Measurements from ENCODE around the gene ADGRL3.

Gene ADGRL3

GRCh38 chr4:61275241-61275640 is 75.1 kb downstream of the ADGRL3 start:
- no peak overlapping the region for H3K4me3 ChIP-seq (ENCODE audit: low read depth, low read length)
- H3K4me1 ChIP-seq (ENCODE audit: control insufficient read depth, insufficient read depth, low read length) = no peaks in the 10 kb centered on the region
- no peak overlapping the region for H3K27ac ChIP-seq (ENCODE audit: extremely low read depth, low read depth, low read length)
- POLR2A ChIA-PET = no interaction called here
- TF ChIP-seq ZNF768 (tag by site-specific recombination; IDR thresholded peaks at IDR 0.05) = no peak
- TF ChIP-seq ZNF776 (tag by site-specific recombination; IDR thresholded peaks at IDR 0.05; ENCODE audit: borderline replicate concordance) = no peak
- no peak for TF ChIP-seq ZNF610 (tag by site-specific recombination; IDR thresholded peaks at IDR 0.05; ENCODE audit: borderline replicate concordance)
- no peak for TF ChIP-seq PATZ1 (tag by site-specific recombination; IDR thresholded peaks at IDR 0.05)
- TF ChIP-seq, protein P1, sequence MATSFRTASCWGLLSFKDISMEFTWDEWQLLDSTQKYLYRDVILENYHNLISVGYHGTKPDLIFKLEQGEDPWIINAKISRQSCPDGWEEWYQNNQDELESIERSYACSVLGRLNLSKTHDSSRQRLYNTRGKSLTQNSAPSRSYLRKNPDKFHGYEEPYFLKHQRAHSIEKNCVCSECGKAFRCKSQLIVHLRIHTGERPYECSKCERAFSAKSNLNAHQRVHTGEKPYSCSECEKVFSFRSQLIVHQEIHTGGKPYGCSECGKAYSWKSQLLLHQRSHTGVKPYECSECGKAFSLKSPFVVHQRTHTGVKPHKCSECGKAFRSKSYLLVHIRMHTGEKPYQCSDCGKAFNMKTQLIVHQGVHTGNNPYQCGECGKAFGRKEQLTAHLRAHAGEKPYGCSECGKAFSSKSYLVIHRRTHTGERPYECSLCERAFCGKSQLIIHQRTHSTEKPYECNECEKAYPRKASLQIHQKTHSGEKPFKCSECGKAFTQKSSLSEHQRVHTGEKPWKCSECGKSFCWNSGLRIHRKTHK (tag by site-specific recombination; IDR thresholded peaks at IDR 0.05) = no peak
- no peak for TF ChIP-seq ZNF280C (tag by site-specific recombination; IDR thresholded peaks at IDR 0.05)
- no peak for TF ChIP-seq TRIM28 (IDR thresholded peaks at IDR 0.05; ENCODE audit: borderline replicate concordance, low read length)
- no peak for TF ChIP-seq ZNF239 (tag by site-specific recombination; IDR thresholded peaks at IDR 0.05)
- TF ChIP-seq, protein P2, sequence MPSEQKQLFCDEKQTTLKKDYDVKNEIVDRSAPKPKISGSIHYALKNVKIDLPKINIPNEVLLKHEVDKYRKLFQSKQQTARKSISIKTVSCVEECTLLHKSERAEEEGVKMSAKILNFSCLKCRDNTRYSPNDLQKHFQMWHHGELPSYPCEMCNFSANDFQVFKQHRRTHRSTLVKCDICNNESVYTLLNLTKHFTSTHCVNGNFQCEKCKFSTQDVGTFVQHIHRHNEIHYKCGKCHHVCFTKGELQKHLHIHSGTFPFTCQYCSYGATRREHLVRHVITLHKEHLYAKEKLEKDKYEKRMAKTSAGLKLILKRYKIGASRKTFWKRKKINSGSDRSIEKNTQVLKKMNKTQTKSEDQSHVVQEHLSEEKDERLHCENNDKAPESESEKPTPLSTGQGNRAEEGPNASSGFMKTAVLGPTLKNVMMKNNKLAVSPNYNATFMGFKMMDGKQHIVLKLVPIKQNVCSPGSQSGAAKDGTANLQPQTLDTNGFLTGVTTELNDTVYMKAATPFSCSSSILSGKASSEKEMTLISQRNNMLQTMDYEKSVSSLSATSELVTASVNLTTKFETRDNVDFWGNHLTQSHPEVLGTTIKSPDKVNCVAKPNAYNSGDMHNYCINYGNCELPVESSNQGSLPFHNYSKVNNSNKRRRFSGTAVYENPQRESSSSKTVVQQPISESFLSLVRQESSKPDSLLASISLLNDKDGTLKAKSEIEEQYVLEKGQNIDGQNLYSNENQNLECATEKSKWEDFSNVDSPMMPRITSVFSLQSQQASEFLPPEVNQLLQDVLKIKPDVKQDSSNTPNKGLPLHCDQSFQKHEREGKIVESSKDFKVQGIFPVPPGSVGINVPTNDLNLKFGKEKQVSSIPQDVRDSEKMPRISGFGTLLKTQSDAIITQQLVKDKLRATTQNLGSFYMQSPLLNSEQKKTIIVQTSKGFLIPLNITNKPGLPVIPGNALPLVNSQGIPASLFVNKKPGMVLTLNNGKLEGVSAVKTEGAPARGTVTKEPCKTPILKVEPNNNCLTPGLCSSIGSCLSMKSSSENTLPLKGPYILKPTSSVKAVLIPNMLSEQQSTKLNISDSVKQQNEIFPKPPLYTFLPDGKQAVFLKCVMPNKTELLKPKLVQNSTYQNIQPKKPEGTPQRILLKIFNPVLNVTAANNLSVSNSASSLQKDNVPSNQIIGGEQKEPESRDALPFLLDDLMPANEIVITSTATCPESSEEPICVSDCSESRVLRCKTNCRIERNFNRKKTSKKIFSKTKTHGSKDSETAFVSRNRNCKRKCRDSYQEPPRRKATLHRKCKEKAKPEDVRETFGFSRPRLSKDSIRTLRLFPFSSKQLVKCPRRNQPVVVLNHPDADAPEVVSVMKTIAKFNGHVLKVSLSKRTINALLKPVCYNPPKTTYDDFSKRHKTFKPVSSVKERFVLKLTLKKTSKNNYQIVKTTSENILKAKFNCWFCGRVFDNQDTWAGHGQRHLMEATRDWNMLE (tag by site-specific recombination; conservative IDR thresholded peaks at IDR 0.05; ENCODE audit: low read depth) = no peak
- no peak for TF ChIP-seq ZNF585B (tag by site-specific recombination; IDR thresholded peaks at IDR 0.05)
- no peak for TF ChIP-seq ZNF433 (tag by site-specific recombination; IDR thresholded peaks at IDR 0.05; ENCODE audit: low read depth)
- no peak for TF ChIP-seq ZNF791 (tag by site-specific recombination; IDR thresholded peaks at IDR 0.05)
- no peak for TF ChIP-seq ZNF555 (tag by site-specific recombination; conservative IDR thresholded peaks at IDR 0.05)
- no peak for TF ChIP-seq ZNF664 (tag by site-specific recombination; IDR thresholded peaks at IDR 0.05)
- no peak for TF ChIP-seq ZNF341 (tag by site-specific recombination; IDR thresholded peaks at IDR 0.05; ENCODE audit: low read depth)
- TF ChIP-seq HOXD13 (CRISPR knock-in tag; IDR thresholded peaks at IDR 0.05; ENCODE audit: borderline replicate concordance) = no peak
- TF ChIP-seq KLF7 (tag by site-specific recombination; IDR thresholded peaks at IDR 0.05; ENCODE audit: borderline replicate concordance) = no peak
- CTCF ChIA-PET = interaction anchor here (0.6 kb wide), 1 partner anchor 164 kb away, joined by 3 read pairs; no protein-coding TSS in a partner anchor
- no peaks in the 10 kb centered on the region for H3K9me3 ChIP-seq (ENCODE audit: control insufficient read depth, insufficient read depth, low read depth, low read length)
- no peaks in the 10 kb centered on the region for H3K36me3 ChIP-seq (ENCODE audit: control insufficient read depth in 2 of 2, insufficient read depth in 1 of 2, low read length in 2 of 2)

Measured in HEK293 (cell line).